ENCODE data around the gene USP22.

DNA sequence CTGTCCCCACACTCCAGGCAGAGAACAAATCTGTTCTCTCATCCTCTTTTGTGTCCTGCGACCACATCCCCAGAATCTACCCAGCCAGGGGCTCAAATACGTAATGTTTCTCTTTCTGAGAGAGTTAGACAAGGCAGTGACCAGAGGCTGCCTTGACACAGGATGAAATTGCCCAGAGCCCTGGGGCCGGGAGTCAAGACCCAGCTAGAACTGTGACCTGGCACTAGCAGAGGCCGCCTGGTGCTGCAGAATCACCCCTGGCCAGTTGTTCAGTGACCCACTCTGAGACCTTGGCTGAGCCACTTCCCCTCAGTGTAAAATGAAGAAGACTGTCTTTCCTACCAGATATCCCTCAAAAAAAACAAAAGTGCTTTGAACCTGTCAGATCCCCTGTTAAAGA, 72.5 kb downstream of the USP22 start:
- TF ChIP-seq, protein P1, sequence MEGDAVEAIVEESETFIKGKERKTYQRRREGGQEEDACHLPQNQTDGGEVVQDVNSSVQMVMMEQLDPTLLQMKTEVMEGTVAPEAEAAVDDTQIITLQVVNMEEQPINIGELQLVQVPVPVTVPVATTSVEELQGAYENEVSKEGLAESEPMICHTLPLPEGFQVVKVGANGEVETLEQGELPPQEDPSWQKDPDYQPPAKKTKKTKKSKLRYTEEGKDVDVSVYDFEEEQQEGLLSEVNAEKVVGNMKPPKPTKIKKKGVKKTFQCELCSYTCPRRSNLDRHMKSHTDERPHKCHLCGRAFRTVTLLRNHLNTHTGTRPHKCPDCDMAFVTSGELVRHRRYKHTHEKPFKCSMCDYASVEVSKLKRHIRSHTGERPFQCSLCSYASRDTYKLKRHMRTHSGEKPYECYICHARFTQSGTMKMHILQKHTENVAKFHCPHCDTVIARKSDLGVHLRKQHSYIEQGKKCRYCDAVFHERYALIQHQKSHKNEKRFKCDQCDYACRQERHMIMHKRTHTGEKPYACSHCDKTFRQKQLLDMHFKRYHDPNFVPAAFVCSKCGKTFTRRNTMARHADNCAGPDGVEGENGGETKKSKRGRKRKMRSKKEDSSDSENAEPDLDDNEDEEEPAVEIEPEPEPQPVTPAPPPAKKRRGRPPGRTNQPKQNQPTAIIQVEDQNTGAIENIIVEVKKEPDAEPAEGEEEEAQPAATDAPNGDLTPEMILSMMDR (IDR thresholded peaks at IDR 0.05; ENCODE audit: extremely low read depth in 1 of 2, insufficient read depth in 1 of 2, low read depth in 1 of 2, low read length in 2 of 2), result no peak
- TF ChIP-seq POLR2A (IDR thresholded peaks at IDR 0.05; ENCODE audit: low read depth, low read length) (no peak), POLR2AphosphoS5 (IDR thresholded peaks at IDR 0.05; ENCODE audit: insufficient read depth, low read depth, low read length) (no peak), JUN (IDR thresholded peaks at IDR 0.05; ENCODE audit: borderline replicate concordance, insufficient read depth, insufficient read length, low read depth) (no peak), EZH2 (IDR thresholded peaks at IDR 0.05; ENCODE audit: borderline replicate concordance, low read depth, low read length, severe bottlenecking) (no peak), MYC (IDR thresholded peaks at IDR 0.05; ENCODE audit: low read depth, low read length) (no peak), FOS (IDR thresholded peaks at IDR 0.05; ENCODE audit: borderline replicate concordance, insufficient read depth, low read length) (no peak)
- TF ChIP-seq, protein P2, sequence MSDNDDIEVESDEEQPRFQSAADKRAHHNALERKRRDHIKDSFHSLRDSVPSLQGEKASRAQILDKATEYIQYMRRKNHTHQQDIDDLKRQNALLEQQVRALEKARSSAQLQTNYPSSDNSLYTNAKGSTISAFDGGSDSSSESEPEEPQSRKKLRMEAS (IDR thresholded peaks at IDR 0.05; ENCODE audit: insufficient read depth, insufficient read length), result no peak
